Sigmoid colon (tissue), 4 donors: Measurements from ENCODE around the gene XIAP.

Experiments
- POLR2A ChIP-seq, 2 donors: fragments of 450-650 bp; IDR thresholded peaks; one replicate each; pipeline ENCODE4 v1.6.1; 2016; ENCODE audit warnings: antibody characterized with exemption in 2 of 2, mild to moderate bottlenecking in 2 of 2, moderate library complexity in 2 of 2
- POLR2AphosphoS5 ChIP-seq, 4 donors: sonication (generic); formaldehyde crosslinking; IDR thresholded peaks; one replicate each; pipeline ENCODE4 v1.6.1; 2017; ENCODE audit warnings: antibody characterized with exemption in 4 of 4
- TF ChIP-seq, protein P1 (sequence below), 4 experiments: fragments of 450-650 bp in 3 of 4; fragments of 200-600 bp in 1 of 4; IDR thresholded peaks; one replicate each; pipeline ENCODE4 v1.5.1; 2016 to 2019; ENCODE audit warnings: antibody characterized with exemption in 4 of 4, mild to moderate bottlenecking in 3 of 4, moderate library complexity in 2 of 4

- no peak for TF ChIP-seq POLR2A (IDR thresholded peaks at IDR 0.05)
- TF ChIP-seq, protein P1, sequence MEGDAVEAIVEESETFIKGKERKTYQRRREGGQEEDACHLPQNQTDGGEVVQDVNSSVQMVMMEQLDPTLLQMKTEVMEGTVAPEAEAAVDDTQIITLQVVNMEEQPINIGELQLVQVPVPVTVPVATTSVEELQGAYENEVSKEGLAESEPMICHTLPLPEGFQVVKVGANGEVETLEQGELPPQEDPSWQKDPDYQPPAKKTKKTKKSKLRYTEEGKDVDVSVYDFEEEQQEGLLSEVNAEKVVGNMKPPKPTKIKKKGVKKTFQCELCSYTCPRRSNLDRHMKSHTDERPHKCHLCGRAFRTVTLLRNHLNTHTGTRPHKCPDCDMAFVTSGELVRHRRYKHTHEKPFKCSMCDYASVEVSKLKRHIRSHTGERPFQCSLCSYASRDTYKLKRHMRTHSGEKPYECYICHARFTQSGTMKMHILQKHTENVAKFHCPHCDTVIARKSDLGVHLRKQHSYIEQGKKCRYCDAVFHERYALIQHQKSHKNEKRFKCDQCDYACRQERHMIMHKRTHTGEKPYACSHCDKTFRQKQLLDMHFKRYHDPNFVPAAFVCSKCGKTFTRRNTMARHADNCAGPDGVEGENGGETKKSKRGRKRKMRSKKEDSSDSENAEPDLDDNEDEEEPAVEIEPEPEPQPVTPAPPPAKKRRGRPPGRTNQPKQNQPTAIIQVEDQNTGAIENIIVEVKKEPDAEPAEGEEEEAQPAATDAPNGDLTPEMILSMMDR (IDR thresholded peaks at IDR 0.05) = no peak
- no peak for TF ChIP-seq POLR2AphosphoS5 (IDR thresholded peaks at IDR 0.05)
Observed at GRCh38 chrX:123847056-123847455, 12.8 kb upstream of the XIAP start.
